ENCODE data around the gene ATP2B2. TPM values are rescaled to one million over a fixed set of nuclear protein-coding genes. Genes with fewer than 3 reads are reported as not detected.

The ATP2B2 gene
- total and polyA plus RNA-seq, 2 experiments from 2014 or later, result 0.66 to 1.8 TPM

DNA sequence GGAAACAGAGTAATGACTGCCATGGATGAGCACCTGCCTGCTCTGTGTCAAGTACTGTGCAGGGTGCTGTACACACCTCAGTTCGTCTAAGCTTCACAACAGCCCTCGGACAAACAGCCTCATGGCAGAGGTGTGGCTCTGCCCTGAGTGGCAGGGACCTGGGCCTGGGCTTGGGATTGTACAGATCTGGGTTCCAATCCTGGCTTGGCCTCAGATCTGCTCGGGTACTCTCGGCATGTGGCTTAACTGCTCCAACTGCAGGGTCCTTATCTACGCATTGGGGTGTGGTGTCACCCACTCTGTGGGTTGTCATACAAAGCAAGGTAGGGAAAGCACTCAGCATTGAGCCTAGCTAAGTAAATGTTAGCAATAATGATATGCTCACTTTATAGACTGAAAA, 137.9 kb downstream of the ATP2B2 start:
- Histone ChIP-seq H2AFZ (no peak overlapping the region), H4K20me1 (ENCODE audit: insufficient read depth, poor library complexity, severe bottlenecking) (no peaks in the 10 kb centered on the region), H3K9me2 (replicated peaks; ENCODE audit: insufficient read depth) (no peaks in the 10 kb centered on the region), H3K4me1 (ENCODE audit: insufficient read depth) (no peaks in the 10 kb centered on the region), H3K79me2 (no peaks in the 10 kb centered on the region), H3K36me3 (replicated peaks; ENCODE audit: insufficient read depth, low read depth) (no peaks in the 10 kb centered on the region), H3K4me2 (no peak overlapping the region), H3K27ac (no peak overlapping the region), H3K4me3 (no peak overlapping the region), H3K27me3 (no peaks in the 10 kb centered on the region), H3K9me3 (ENCODE audit: low read depth) (no peaks in the 10 kb centered on the region)
- no peak for DNase-seq (ENCODE audit: low spot score)
- WGBS (ENCODE audit: low lambda C conversion rate, missing lambda C conversion rate), result 90% methylated on average over 5 of the region's 5 CpGs
- TF ChIP-seq, protein P1, sequence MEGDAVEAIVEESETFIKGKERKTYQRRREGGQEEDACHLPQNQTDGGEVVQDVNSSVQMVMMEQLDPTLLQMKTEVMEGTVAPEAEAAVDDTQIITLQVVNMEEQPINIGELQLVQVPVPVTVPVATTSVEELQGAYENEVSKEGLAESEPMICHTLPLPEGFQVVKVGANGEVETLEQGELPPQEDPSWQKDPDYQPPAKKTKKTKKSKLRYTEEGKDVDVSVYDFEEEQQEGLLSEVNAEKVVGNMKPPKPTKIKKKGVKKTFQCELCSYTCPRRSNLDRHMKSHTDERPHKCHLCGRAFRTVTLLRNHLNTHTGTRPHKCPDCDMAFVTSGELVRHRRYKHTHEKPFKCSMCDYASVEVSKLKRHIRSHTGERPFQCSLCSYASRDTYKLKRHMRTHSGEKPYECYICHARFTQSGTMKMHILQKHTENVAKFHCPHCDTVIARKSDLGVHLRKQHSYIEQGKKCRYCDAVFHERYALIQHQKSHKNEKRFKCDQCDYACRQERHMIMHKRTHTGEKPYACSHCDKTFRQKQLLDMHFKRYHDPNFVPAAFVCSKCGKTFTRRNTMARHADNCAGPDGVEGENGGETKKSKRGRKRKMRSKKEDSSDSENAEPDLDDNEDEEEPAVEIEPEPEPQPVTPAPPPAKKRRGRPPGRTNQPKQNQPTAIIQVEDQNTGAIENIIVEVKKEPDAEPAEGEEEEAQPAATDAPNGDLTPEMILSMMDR (IDR thresholded peaks at IDR 0.05; ENCODE audit: poor library complexity), result no peak
- no peak for TF ChIP-seq EZH2phosphoT487 (IDR thresholded peaks at IDR 0.05; ENCODE audit: low read depth, severe bottlenecking, unreplicated experiment)
- TF ChIP-seq EZH2 (IDR thresholded peaks at IDR 0.05; ENCODE audit: borderline replicate concordance), result no peak

DNA sequence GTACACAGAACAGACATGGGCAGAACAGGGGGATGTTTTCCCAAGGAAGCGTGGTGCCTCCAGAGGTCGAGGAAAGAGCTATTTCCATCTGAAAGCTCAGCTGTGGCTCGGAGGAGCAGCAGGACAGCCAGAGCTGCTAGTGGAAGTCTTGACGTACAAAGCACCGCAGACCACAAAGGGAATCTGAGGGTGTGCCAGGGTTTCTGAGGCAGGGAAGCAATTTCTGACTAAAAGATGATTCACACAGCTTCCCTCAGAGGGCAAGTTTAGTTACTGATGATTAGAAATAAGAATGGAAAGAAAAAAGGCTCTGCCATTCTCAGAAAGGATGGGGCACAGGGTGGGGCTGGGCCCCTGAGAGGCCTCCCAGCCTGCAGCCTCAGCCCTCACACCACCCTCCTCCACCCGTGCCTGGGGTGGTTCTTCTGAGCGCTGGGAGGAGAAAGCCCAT, 138.7 kb downstream of the ATP2B2 start:
- no peak overlapping the region for H2AFZ ChIP-seq
- H3K36me3 ChIP-seq (replicated peaks; ENCODE audit: insufficient read depth, low read depth), result no peaks in the 10 kb centered on the region
- no peaks in the 10 kb centered on the region for H3K4me1 ChIP-seq (ENCODE audit: insufficient read depth)
- no peak overlapping the region for H3K4me3 ChIP-seq
- no peaks in the 10 kb centered on the region for H4K20me1 ChIP-seq (ENCODE audit: insufficient read depth, poor library complexity, severe bottlenecking)
- no peaks in the 10 kb centered on the region for H3K9me2 ChIP-seq (replicated peaks; ENCODE audit: insufficient read depth)
- 55% methylated on average over 7 of the region's 7 CpGs for WGBS (ENCODE audit: low lambda C conversion rate, missing lambda C conversion rate)
- no peak for TF ChIP-seq EZH2phosphoT487 (IDR thresholded peaks at IDR 0.05; ENCODE audit: low read depth, severe bottlenecking, unreplicated experiment)
- TF ChIP-seq, protein P1 (IDR thresholded peaks at IDR 0.05; ENCODE audit: poor library complexity), result no peak
- TF ChIP-seq EZH2 (IDR thresholded peaks at IDR 0.05; ENCODE audit: borderline replicate concordance), result no peak
- H3K27me3 ChIP-seq, result no peaks in the 10 kb centered on the region
- peak; percentile 38 for DNase-seq (ENCODE audit: low spot score)
- H3K79me2 ChIP-seq, result no peaks in the 10 kb centered on the region
- no peaks in the 10 kb centered on the region for H3K9me3 ChIP-seq (ENCODE audit: low read depth)
- no peak overlapping the region for H3K27ac ChIP-seq
- H3K4me2 ChIP-seq, result no peak overlapping the region

DNA sequence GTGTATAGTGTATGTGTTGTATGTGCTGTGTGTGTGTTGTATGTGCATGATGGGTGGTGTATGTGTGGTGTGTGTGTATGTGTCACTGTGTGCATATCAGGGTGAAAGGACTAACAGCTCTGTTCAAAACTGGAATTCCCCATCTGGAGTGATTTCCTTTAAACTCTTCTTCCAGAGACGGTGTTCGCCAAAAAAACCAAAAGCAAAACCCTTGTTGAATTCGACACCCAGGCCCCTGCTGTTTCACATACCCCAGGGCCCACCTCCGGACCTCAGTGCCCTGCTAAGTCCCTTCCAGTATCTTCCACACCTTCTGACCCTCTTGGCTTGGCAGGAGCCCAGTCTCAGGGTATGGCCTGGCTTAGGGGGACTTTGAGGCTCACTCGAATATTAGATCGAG, 139.6 kb downstream of the ATP2B2 start:
- no peaks in the 10 kb centered on the region for H3K4me1 ChIP-seq (ENCODE audit: insufficient read depth)
- H3K79me2 ChIP-seq, result no peaks in the 10 kb centered on the region
- H3K9me3 ChIP-seq (ENCODE audit: low read depth), result no peaks in the 10 kb centered on the region
- no peak overlapping the region for H3K4me3 ChIP-seq
- H3K9me2 ChIP-seq (replicated peaks; ENCODE audit: insufficient read depth), result no peaks in the 10 kb centered on the region
- no peaks in the 10 kb centered on the region for H4K20me1 ChIP-seq (ENCODE audit: insufficient read depth, poor library complexity, severe bottlenecking)
- H3K27me3 ChIP-seq, result no peaks in the 10 kb centered on the region
- H3K4me2 ChIP-seq, result no peak overlapping the region
- 79% methylated on average over 6 of the region's 6 CpGs for WGBS (ENCODE audit: low lambda C conversion rate, missing lambda C conversion rate)
- H3K36me3 ChIP-seq (replicated peaks; ENCODE audit: insufficient read depth, low read depth), result no peaks in the 10 kb centered on the region
- TF ChIP-seq EZH2 (IDR thresholded peaks at IDR 0.05; ENCODE audit: borderline replicate concordance), result no peak
- TF ChIP-seq EZH2phosphoT487 (IDR thresholded peaks at IDR 0.05; ENCODE audit: low read depth, severe bottlenecking, unreplicated experiment), result no peak
- TF ChIP-seq, protein P1 (IDR thresholded peaks at IDR 0.05; ENCODE audit: poor library complexity), result no peak
- DNase-seq (ENCODE audit: low spot score), result no peak
- no peak overlapping the region for H2AFZ ChIP-seq
- no peak overlapping the region for H3K27ac ChIP-seq

DNA sequence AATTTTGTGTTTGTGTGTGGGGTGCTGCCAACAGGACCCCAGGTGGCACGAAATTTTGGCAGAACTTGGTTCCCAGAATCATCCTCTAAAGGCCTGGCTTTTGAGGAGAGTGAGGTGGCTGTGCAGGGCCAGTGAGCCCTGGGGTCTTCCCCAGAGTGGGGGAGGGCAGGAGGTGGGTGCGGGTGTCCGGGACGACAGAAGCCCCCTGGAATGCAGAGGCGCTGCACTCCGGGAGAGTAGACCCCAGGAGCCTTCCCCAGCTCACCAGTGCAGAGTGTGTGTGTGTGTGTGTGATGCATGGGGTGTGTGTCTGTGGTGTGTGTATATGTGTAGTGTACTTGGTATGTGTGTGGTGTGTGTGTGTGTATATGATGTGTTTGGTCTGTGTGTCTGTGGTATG, 140.1 kb downstream of the ATP2B2 start:
- no peaks in the 10 kb centered on the region for H3K4me1 ChIP-seq (ENCODE audit: insufficient read depth)
- no peak overlapping the region for H3K27ac ChIP-seq
- no peaks in the 10 kb centered on the region for H3K9me2 ChIP-seq (replicated peaks; ENCODE audit: insufficient read depth)
- DNase-seq (ENCODE audit: low spot score), result no peak
- H3K4me3 ChIP-seq, result no peak overlapping the region
- H2AFZ ChIP-seq, result no peak overlapping the region
- no peaks in the 10 kb centered on the region for H3K9me3 ChIP-seq (ENCODE audit: low read depth)
- WGBS (ENCODE audit: low lambda C conversion rate, missing lambda C conversion rate), result 93% methylated on average over 6 of the region's 6 CpGs
- TF ChIP-seq, protein P1 (IDR thresholded peaks at IDR 0.05; ENCODE audit: poor library complexity), result no peak
- TF ChIP-seq EZH2phosphoT487 (IDR thresholded peaks at IDR 0.05; ENCODE audit: low read depth, severe bottlenecking, unreplicated experiment) (no peak), EZH2 (IDR thresholded peaks at IDR 0.05; ENCODE audit: borderline replicate concordance) (no peak)
- no peak overlapping the region for H3K4me2 ChIP-seq
- H3K27me3 ChIP-seq, result no peaks in the 10 kb centered on the region
- H4K20me1 ChIP-seq (ENCODE audit: insufficient read depth, poor library complexity, severe bottlenecking), result no peaks in the 10 kb centered on the region
- H3K36me3 ChIP-seq (replicated peaks; ENCODE audit: insufficient read depth, low read depth), result no peaks in the 10 kb centered on the region
- no peaks in the 10 kb centered on the region for H3K79me2 ChIP-seq
